Activated T-helper 2 cell treated with anti-CD3 and anti-CD28 coated beads, Interferon-gamma antibody, Interleukin-2, Interleukin-4, amounts not matched to agents 10 μg/mL and 5 μg/mL and 100 μg/mL, durations not matched to agents 14 hours and 24 hours and 36 hours (primary cell): ENCODE data around the gene LIPT1. TPM values are rescaled to one million over a fixed set of nuclear protein-coding genes. Genes with fewer than 3 reads are reported as not detected.

Source experiments
- total RNA-seq: library from RNA; stranded (reverse); gene quantifications from 2 replicates; pipeline ENCODE4 v1.2.3, GENCODE V29; 2022

The LIPT1 gene
- total RNA-seq, 1 donor from 2014 or later: 3.5 TPM

Other genes starting within 250 kb of the LIPT1 start
- 0.37 and 0.55 TPM in 2 replicates for gene CRACDL, start 218.7 kb upstream of the LIPT1 start, total RNA-seq
- 0.16 TPM in 1 of 2 replicates, not detected in the other for gene C2orf15, start 13.3 kb upstream of the LIPT1 start, total RNA-seq
- gene TSGA10, start within 50 bp of the LIPT1 start, total RNA-seq: 3.3 and 3.4 TPM in 2 replicates
- gene MITD1, start 26.1 kb downstream of the LIPT1 start, total RNA-seq: 49.7 and 52.4 TPM in 2 replicates
- gene MRPL30, start 26.2 kb downstream of the LIPT1 start, total RNA-seq: 27.6 and 29.4 TPM in 2 replicates
- not detected in 2 replicates for gene LYG2, start 100.7 kb downstream of the LIPT1 start, total RNA-seq
- 2.0 and 2.2 TPM in 2 replicates for gene LYG1, start 146.2 kb downstream of the LIPT1 start, total RNA-seq
- 36.2 and 37.0 TPM in 2 replicates for gene TXNDC9, start 181.4 kb downstream of the LIPT1 start, total RNA-seq
- gene EIF5B, start 182.4 kb downstream of the LIPT1 start, total RNA-seq: 76.3 and 81.0 TPM in 2 replicates